Colonic mucosa (tissue), 4 donors: Measurements from ENCODE around the gene AADACL3. TPM values are rescaled to one million over a fixed set of nuclear protein-coding genes. Genes with fewer than 3 reads are reported as not detected.

Source experiments
- DNase-seq: peaks from one replicate; pipeline ENCODE4 v3.0.0-alpha.2; 2020
- H3K27ac ChIP-seq: fragments of 200-600 bp; one replicate; pipeline ENCODE4 v1.8.0; 2021
- H3K27me3 ChIP-seq: fragments of 200-600 bp; one replicate; pipeline ENCODE4 v1.8.0; 2021
- H3K36me3 ChIP-seq: fragments of 200-600 bp; one replicate; pipeline ENCODE4 v1.8.0; 2021
- H3K4me1 ChIP-seq: fragments of 200-600 bp; one replicate; pipeline ENCODE4 v1.8.0; 2021; ENCODE audit warnings: mild to moderate bottlenecking
- H3K4me3 ChIP-seq: fragments of 200-600 bp; one replicate; pipeline ENCODE4 v1.8.0; 2021
- H3K9ac ChIP-seq, 2 donors: one replicate each; pipeline ENCODE4 v1.7.0; 2013; ENCODE audit warnings: control low read depth in 2 of 2, low read depth in 2 of 2, low read length in 2 of 2
- H3K9me3 ChIP-seq: fragments of 200-600 bp; one replicate; pipeline ENCODE4 v1.8.0; 2021
- intact Hi-C: fragments of 100-400 bp; cut with DNase I; formaldehyde crosslinking; loops from one replicate; pipeline ENCODE4 v1.14.1; 2022
- total RNA-seq, 2 donors: library from RNA; stranded (reverse); fragmentation: NEBNext Ultra II Directional in 1 of 2; extraction: Animal tissue kit (Norgen Biotek cat#: 25700) in 1 of 2; gene quantifications; one replicate each; pipeline ENCODE4 v1.2.1, GENCODE V29; 2021
- TF ChIP-seq, protein P1 (sequence below): fragments of 200-600 bp; IDR thresholded peaks from one replicate; pipeline ENCODE4 v1.8.0; 2022; ENCODE audit warnings: antibody characterized with exemption, mild to moderate bottlenecking
- donor health status: healthy.
- donor health status: DM: no; HTN: no; CAD: no.
- donor health status: DM: no; HTN: no; CAD: no.

Gene AADACL3
- total RNA-seq, 2 donors from 2014 or later, result not detected

DNA sequence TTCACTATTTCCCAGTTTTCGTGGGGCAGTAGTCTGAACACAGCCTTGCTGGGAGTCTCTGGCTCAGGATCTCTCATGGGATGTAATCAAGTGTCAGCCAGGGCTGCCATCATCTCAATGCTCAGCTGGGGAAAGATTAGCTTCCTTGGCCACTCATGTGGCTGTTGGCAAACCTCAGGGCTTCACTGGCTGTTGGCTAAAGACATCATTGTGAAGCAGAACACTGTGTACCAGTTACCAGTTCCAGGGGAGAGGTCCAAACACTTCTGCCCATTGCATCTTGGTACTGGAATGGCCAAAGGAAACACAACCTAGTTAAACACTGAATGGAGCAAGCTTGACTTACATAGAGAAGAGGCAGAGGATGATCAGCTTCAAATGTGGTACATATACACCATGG is 38.3 kb upstream of the AADACL3 start:
- H3K4me3 ChIP-seq, result no peak overlapping the region
- no peaks in the 10 kb centered on the region for H3K27me3 ChIP-seq
- TF ChIP-seq, protein P1, sequence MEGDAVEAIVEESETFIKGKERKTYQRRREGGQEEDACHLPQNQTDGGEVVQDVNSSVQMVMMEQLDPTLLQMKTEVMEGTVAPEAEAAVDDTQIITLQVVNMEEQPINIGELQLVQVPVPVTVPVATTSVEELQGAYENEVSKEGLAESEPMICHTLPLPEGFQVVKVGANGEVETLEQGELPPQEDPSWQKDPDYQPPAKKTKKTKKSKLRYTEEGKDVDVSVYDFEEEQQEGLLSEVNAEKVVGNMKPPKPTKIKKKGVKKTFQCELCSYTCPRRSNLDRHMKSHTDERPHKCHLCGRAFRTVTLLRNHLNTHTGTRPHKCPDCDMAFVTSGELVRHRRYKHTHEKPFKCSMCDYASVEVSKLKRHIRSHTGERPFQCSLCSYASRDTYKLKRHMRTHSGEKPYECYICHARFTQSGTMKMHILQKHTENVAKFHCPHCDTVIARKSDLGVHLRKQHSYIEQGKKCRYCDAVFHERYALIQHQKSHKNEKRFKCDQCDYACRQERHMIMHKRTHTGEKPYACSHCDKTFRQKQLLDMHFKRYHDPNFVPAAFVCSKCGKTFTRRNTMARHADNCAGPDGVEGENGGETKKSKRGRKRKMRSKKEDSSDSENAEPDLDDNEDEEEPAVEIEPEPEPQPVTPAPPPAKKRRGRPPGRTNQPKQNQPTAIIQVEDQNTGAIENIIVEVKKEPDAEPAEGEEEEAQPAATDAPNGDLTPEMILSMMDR, result no peak
- H3K4me1 ChIP-seq, result no peaks in the 10 kb centered on the region
- no peak for DNase-seq
- no peaks in the 10 kb centered on the region for H3K36me3 ChIP-seq
- no peak overlapping the region for H3K9ac ChIP-seq
- H3K9me3 ChIP-seq, result no peaks in the 10 kb centered on the region
- no peak overlapping the region for H3K27ac ChIP-seq
- intact Hi-C loops, result no loop called here

DNA sequence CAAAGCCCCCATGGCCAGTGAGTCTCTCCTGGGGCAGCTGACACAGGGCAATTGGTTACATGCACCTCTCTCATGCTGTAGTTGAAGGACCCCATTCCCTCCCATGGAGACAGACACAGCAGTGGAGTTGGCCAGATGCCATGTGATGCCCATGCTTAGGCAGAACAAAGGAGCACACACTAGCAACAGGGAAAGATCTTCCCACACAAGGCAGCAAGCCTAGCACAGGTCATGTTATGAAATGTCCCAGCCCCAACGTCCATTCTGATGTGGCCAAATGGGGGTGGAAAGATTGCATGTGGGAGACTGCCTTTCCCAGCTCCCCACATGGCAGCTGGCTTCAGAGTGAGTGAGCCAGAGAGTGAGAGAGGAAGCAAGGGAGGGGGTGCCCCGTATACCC is 37.6 kb upstream of the AADACL3 start:
- Histone ChIP-seq H3K9ac (no peak overlapping the region), H3K4me1 (no peaks in the 10 kb centered on the region), H3K9me3 (no peaks in the 10 kb centered on the region), H3K4me3 (no peak overlapping the region), H3K36me3 (no peaks in the 10 kb centered on the region), H3K27me3 (no peaks in the 10 kb centered on the region), H3K27ac (no peak overlapping the region)
- no peak for DNase-seq
- intact Hi-C loops, result no loop called here
- TF ChIP-seq, protein P1, result no peak

DNA sequence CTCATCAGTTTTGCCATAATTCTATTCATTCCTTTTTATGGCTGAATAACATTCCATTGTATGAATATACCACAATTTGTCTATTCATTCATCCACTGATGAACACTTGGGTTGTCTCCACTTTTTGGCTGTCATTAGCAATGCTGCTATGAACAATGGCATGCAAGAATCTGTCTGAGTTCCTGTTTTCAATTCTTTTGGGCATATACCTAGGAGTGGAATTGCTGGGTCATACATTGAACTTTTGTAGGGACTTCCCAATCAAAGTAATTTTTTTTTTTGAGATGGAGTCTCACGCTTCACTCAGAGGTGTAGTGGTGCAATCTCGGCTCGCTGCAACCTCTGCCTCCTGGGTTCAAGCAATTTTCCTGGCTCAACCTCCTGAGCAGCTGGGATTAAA is 37.1 kb upstream of the AADACL3 start:
- Histone ChIP-seq H3K9ac (no peak overlapping the region), H3K4me3 (no peak overlapping the region), H3K27me3 (no peaks in the 10 kb centered on the region), H3K36me3 (no peaks in the 10 kb centered on the region), H3K9me3 (no peaks in the 10 kb centered on the region), H3K27ac (no peak overlapping the region), H3K4me1 (no peaks in the 10 kb centered on the region)
- intact Hi-C loops, result no loop called here
- TF ChIP-seq, protein P1, result no peak
- DNase-seq, result no peak

DNA sequence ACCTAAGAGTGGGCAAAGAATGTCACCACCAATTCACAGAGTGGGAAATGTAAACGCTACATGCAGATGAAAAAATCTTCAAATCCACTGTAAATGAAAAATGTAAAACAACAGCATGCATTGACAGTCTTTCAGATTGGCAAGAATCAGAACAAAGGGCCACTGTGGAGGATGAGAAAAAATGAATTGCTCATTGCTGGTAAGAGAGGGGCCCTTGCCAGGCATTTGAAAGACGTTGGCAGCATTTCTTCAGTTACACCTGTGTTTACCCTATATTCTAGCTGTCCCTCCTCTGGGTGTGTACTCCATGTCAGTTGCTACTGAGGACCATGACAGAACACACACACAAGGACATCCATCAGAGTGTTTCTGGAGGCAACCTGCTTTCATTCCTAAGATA is 25.8 kb upstream of the AADACL3 start:
- Histone ChIP-seq H3K27me3 (no peaks in the 10 kb centered on the region), H3K4me1 (no peaks in the 10 kb centered on the region), H3K9ac (no peak overlapping the region), H3K4me3 (no peak overlapping the region), H3K9me3 (no peaks in the 10 kb centered on the region), H3K27ac (no peak overlapping the region), H3K36me3 (no peaks in the 10 kb centered on the region)
- intact Hi-C loops, result no loop called here
- TF ChIP-seq, protein P1, result no peak
- DNase-seq, result no peak

DNA sequence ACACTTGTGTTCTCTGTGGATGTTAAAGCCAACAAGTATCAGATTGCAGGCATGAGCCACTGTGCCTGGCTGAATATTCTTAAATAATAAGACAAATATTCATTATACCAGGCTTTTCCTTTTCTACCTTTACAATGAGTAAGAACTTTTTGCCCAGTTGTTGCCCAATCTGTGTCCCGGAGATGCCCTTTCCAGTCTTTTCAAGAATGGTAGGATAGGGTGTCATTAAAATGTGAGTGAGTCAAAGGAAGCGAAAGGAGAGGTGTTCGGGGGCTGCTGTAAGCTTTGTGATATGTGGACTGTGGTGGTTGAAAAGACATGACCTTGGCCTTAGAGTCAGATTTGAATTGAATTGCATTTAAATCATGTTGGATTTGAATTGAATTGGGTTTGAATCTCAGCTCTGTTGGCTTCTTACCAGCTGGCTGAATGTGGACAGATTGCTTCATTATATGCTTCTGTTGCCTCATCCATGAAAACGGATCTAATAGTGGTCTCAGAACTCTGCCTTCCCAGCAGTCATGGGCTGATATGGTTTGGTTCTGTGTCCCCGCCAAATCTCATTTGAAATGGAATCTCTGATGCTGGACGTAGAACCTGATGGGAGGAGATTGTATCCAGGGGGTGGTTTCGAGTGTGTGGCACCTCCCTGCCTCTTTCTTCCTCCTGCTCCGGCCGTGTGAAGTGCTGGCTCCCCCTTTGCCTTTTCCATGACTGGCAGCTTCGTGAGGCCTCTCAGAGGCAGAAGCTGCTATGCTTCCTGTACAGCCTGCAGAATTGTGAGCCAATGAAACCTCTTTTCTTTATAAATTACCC is 22.7 kb upstream of the AADACL3 start:
- no peaks in the 10 kb centered on the region for H3K4me1 ChIP-seq
- no peaks in the 10 kb centered on the region for H3K9me3 ChIP-seq
- no peaks in the 10 kb centered on the region for H3K27me3 ChIP-seq
- H3K9ac ChIP-seq, result no peak overlapping the region
- H3K27ac ChIP-seq, result no peak overlapping the region
- no peak overlapping the region for H3K4me3 ChIP-seq
- intact Hi-C loops, result no loop called here
- no peak for DNase-seq
- TF ChIP-seq, protein P1, result no peak
- no peaks in the 10 kb centered on the region for H3K36me3 ChIP-seq
